ENCODE measurements around the gene TRIM38.
A peak's percentile ranks its signal among the peaks of the same experiment; 100 is the strongest.

TRIM38 gene

GRCh38 chr6:25956226-25956625, 6.4 kb upstream of the TRIM38 start:
- no peak overlapping the region for H3K9ac ChIP-seq (ENCODE audit: low read length)
- no peak overlapping the region for H3K27ac ChIP-seq (ENCODE audit: low read depth, low read length)
- H3K27me3 ChIP-seq (ENCODE audit: control insufficient read depth, insufficient read depth, low read length): no peaks in the 10 kb centered on the region
- H3K4me1 ChIP-seq (ENCODE audit: control insufficient read depth, insufficient read depth, low read length): no peaks in the 10 kb centered on the region
- no peak overlapping the region for H3K4me3 ChIP-seq (ENCODE audit: low read depth, low read length)
- H3K36me3 ChIP-seq (ENCODE audit: control insufficient read depth, insufficient read depth, low read length): no peaks in the 10 kb centered on the region
- H3K9me3 ChIP-seq (ENCODE audit: control insufficient read depth, insufficient read depth, low read depth, low read length): peaks cover 29% of the 10 kb centered on the region

- H3K36me3 ChIP-seq (ENCODE audit: control insufficient read depth, insufficient read depth, low read length): no peaks in the 10 kb centered on the region
- H3K4me3 ChIP-seq (ENCODE audit: low read depth, low read length): no peak overlapping the region
- no peak overlapping the region for H3K27ac ChIP-seq (ENCODE audit: low read depth, low read length)
- H3K9ac ChIP-seq (ENCODE audit: low read length): no peak overlapping the region
- H3K9me3 ChIP-seq (ENCODE audit: control insufficient read depth, insufficient read depth, low read depth, low read length): peaks cover 32% of the 10 kb centered on the region
- peaks cover 14% of the 10 kb centered on the region for H3K4me1 ChIP-seq (ENCODE audit: control insufficient read depth, insufficient read depth, low read length)
- H3K27me3 ChIP-seq (ENCODE audit: control insufficient read depth, insufficient read depth, low read length): no peaks in the 10 kb centered on the region
These were observed 3.9 kb upstream of the TRIM38 start for GRCh38 chr6:25958700-25959162.

- Histone ChIP-seq H3K27ac (ENCODE audit: low read depth, low read length) (no peak overlapping the region), H3K9me3 (ENCODE audit: control insufficient read depth, insufficient read depth, low read depth, low read length) (peaks cover 32% of the 10 kb centered on the region), H3K27me3 (ENCODE audit: control insufficient read depth, insufficient read depth, low read length) (no peaks in the 10 kb centered on the region), H3K9ac (ENCODE audit: low read length) (no peak overlapping the region), H3K4me3 (ENCODE audit: low read depth, low read length) (no peak overlapping the region), H3K4me1 (ENCODE audit: control insufficient read depth, insufficient read depth, low read length) (peaks cover 20% of the 10 kb centered on the region), H3K36me3 (ENCODE audit: control insufficient read depth, insufficient read depth, low read length) (no peaks in the 10 kb centered on the region)
These were observed 2.6 kb upstream of the TRIM38 start for GRCh38 chr6:25959890-25960536.

- H3K4me1 ChIP-seq (ENCODE audit: control insufficient read depth, insufficient read depth, low read length): peaks cover 20% of the 10 kb centered on the region
- H3K9ac ChIP-seq (ENCODE audit: low read length): no peak overlapping the region
- H3K4me3 ChIP-seq (ENCODE audit: low read depth, low read length): no peak overlapping the region
- no peak overlapping the region for H3K27ac ChIP-seq (ENCODE audit: low read depth, low read length)
- H3K36me3 ChIP-seq (ENCODE audit: control insufficient read depth, insufficient read depth, low read length): no peaks in the 10 kb centered on the region
- peaks cover 32% of the 10 kb centered on the region for H3K9me3 ChIP-seq (ENCODE audit: control insufficient read depth, insufficient read depth, low read depth, low read length)
- no peaks in the 10 kb centered on the region for H3K27me3 ChIP-seq (ENCODE audit: control insufficient read depth, insufficient read depth, low read length)
These were observed 1.9 kb upstream of the TRIM38 start for GRCh38 chr6:25960734-25961133.

- Histone ChIP-seq H3K27me3 (ENCODE audit: control insufficient read depth, insufficient read depth, low read length) (no peaks in the 10 kb centered on the region), H3K4me3 (ENCODE audit: low read depth, low read length) (no peak overlapping the region), H3K27ac (ENCODE audit: low read depth, low read length) (no peak overlapping the region), H3K9ac (ENCODE audit: low read length) (no peak overlapping the region), H3K4me1 (ENCODE audit: control insufficient read depth, insufficient read depth, low read length) (peaks cover 30% of the 10 kb centered on the region), H3K36me3 (ENCODE audit: control insufficient read depth, insufficient read depth, low read length) (0 out of 2 replicates have a peak, but pooled peaks cover 5% of the 10 kb centered on the region), H3K9me3 (ENCODE audit: control insufficient read depth, insufficient read depth, low read depth, low read length) (peaks cover 32% of the 10 kb centered on the region)
These were observed 918 bp upstream of the TRIM38 start for GRCh38 chr6:25961619-25962148.

GRCh38 chr6:25963426-25964123, 973 bp downstream of the TRIM38 start:
- H3K27me3 ChIP-seq (ENCODE audit: control insufficient read depth, insufficient read depth, low read length): no peaks in the 10 kb centered on the region
- H3K4me3 ChIP-seq (ENCODE audit: low read depth, low read length): peak overlapping the region; percentile 47
- no peak overlapping the region for H3K9ac ChIP-seq (ENCODE audit: low read length)
- peaks cover 5% of the 10 kb centered on the region; the same call in 1 of the 2 replicates for H3K36me3 ChIP-seq (ENCODE audit: control insufficient read depth, insufficient read depth, low read length)
- peaks cover 25% of the 10 kb centered on the region for H3K9me3 ChIP-seq (ENCODE audit: control insufficient read depth, insufficient read depth, low read depth, low read length)
- H3K4me1 ChIP-seq (ENCODE audit: control insufficient read depth, insufficient read depth, low read length): peaks cover 34% of the 10 kb centered on the region
- H3K27ac ChIP-seq (ENCODE audit: low read depth, low read length): no peak overlapping the region

GRCh38 chr6:25965058-25965457, 2.5 kb downstream of the TRIM38 start:
- H3K4me3 ChIP-seq (ENCODE audit: low read depth, low read length): no peak overlapping the region
- peaks cover 10% of the 10 kb centered on the region; the same call in 1 of the 2 replicates for H3K36me3 ChIP-seq (ENCODE audit: control insufficient read depth, insufficient read depth, low read length)
- no peak overlapping the region for H3K9ac ChIP-seq (ENCODE audit: low read length)
- H3K9me3 ChIP-seq (ENCODE audit: control insufficient read depth, insufficient read depth, low read depth, low read length): peaks cover 15% of the 10 kb centered on the region
- H3K27me3 ChIP-seq (ENCODE audit: control insufficient read depth, insufficient read depth, low read length): no peaks in the 10 kb centered on the region
- H3K4me1 ChIP-seq (ENCODE audit: control insufficient read depth, insufficient read depth, low read length): peaks cover 34% of the 10 kb centered on the region
- H3K27ac ChIP-seq (ENCODE audit: low read depth, low read length): no peak overlapping the region

GRCh38 chr6:25966711-25967110, 4.1 kb downstream of the TRIM38 start:
- H3K36me3 ChIP-seq (ENCODE audit: control insufficient read depth, insufficient read depth, low read length): peaks cover 24% of the 10 kb centered on the region
- H3K9ac ChIP-seq (ENCODE audit: low read length): no peak overlapping the region
- peaks cover 37% of the 10 kb centered on the region for H3K4me1 ChIP-seq (ENCODE audit: control insufficient read depth, insufficient read depth, low read length)
- no peaks in the 10 kb centered on the region for H3K27me3 ChIP-seq (ENCODE audit: control insufficient read depth, insufficient read depth, low read length)
- no peaks in the 10 kb centered on the region for H3K9me3 ChIP-seq (ENCODE audit: control insufficient read depth, insufficient read depth, low read depth, low read length)
- H3K27ac ChIP-seq (ENCODE audit: low read depth, low read length): no peak overlapping the region
- H3K4me3 ChIP-seq (ENCODE audit: low read depth, low read length): peak overlapping the region; percentile 36; the same call in 1 of the 2 replicates

GRCh38 chr6:25968769-25969168, 6.2 kb downstream of the TRIM38 start:
- H3K27me3 ChIP-seq (ENCODE audit: control insufficient read depth, insufficient read depth, low read length): no peaks in the 10 kb centered on the region
- H3K9me3 ChIP-seq (ENCODE audit: control insufficient read depth, insufficient read depth, low read depth, low read length): no peaks in the 10 kb centered on the region
- H3K27ac ChIP-seq (ENCODE audit: low read depth, low read length): no peak overlapping the region
- no peak overlapping the region for H3K9ac ChIP-seq (ENCODE audit: low read length)
- H3K36me3 ChIP-seq (ENCODE audit: control insufficient read depth, insufficient read depth, low read length): peaks cover 45% of the 10 kb centered on the region
- no peak overlapping the region for H3K4me3 ChIP-seq (ENCODE audit: low read depth, low read length)
- H3K4me1 ChIP-seq (ENCODE audit: control insufficient read depth, insufficient read depth, low read length): peaks cover 23% of the 10 kb centered on the region

GRCh38 chr6:25971187-25971821, 8.7 kb downstream of the TRIM38 start:
- Histone ChIP-seq H3K4me3 (ENCODE audit: low read depth, low read length) (no peak overlapping the region), H3K9me3 (ENCODE audit: control insufficient read depth, insufficient read depth, low read depth, low read length) (no peaks in the 10 kb centered on the region), H3K4me1 (ENCODE audit: control insufficient read depth, insufficient read depth, low read length) (peaks cover 12% of the 10 kb centered on the region), H3K36me3 (ENCODE audit: control insufficient read depth, insufficient read depth, low read length) (peaks cover 60% of the 10 kb centered on the region), H3K27me3 (ENCODE audit: control insufficient read depth, insufficient read depth, low read length) (no peaks in the 10 kb centered on the region), H3K9ac (ENCODE audit: low read length) (no peak overlapping the region), H3K27ac (ENCODE audit: low read depth, low read length) (no peak overlapping the region; the same call in 1 of the 2 replicates)

- Histone ChIP-seq H3K27ac (ENCODE audit: low read depth, low read length) (no peak overlapping the region), H3K4me1 (ENCODE audit: control insufficient read depth, insufficient read depth, low read length) (peaks cover 4% of the 10 kb centered on the region), H3K36me3 (ENCODE audit: control insufficient read depth, insufficient read depth, low read length) (peaks cover 57% of the 10 kb centered on the region)
These were observed 9.5 kb downstream of the TRIM38 start for GRCh38 chr6:25972128-25972527.

More at GRCh38 chr6:25972128-25972527, 9.5 kb downstream of the TRIM38 start:
- no peaks in the 10 kb centered on the region for H3K27me3 ChIP-seq (ENCODE audit: control insufficient read depth, insufficient read depth, low read length)
- H3K9ac ChIP-seq (ENCODE audit: low read length): no peak overlapping the region
- H3K4me3 ChIP-seq (ENCODE audit: low read depth, low read length): no peak overlapping the region
- no peaks in the 10 kb centered on the region for H3K9me3 ChIP-seq (ENCODE audit: control insufficient read depth, insufficient read depth, low read depth, low read length)
